Keratinocyte (primary cell): ENCODE measurements around the gene TINAG. TPM values are rescaled to one million over a fixed set of nuclear protein-coding genes. Genes with fewer than 3 reads are reported as not detected.
"Not testable (repeated sequence)": the region's sequence is repeated elsewhere in the genome, so short reads cannot be mapped to it uniquely, and the experiment has no call there.

ENCODE experiments used
- DNase-seq: peaks from one replicate; pipeline ENCODE4 v3.0.0-alpha.2; 2011; ENCODE audit warnings: low read depth, missing footprints, low spot score
- FAIRE-seq: peaks from 2 replicates; lab custom pipeline; 2011; peaks lifted over from hg19 to GRCh38; lab: Jason Lieb, UNC
- H2AFZ ChIP-seq: 2 replicates; pipeline ENCODE4 v1.6.0; 2012; ENCODE audit warnings: low read length, control low read depth, inconsistent platforms; ENCODE audit not compliant: control insufficient read depth
- H3K27ac ChIP-seq: 2 replicates; pipeline ENCODE4 v1.5.1; 2011; ENCODE audit warnings: low read length; ENCODE audit not compliant: control insufficient read depth, insufficient read depth
- H3K27me3 ChIP-seq: 3 replicates; pipeline ENCODE4 v1.6.0; 2011; ENCODE audit warnings: low read length; ENCODE audit not compliant: control insufficient read depth, insufficient read depth; ENCODE audit errors: extremely low read depth
- H3K36me3 ChIP-seq, 2 experiments: 2 replicates in 1 of 2; 3 replicates in 1 of 2; pipeline ENCODE4 v1.5.1; 2011; ENCODE audit warnings: low read length in 2 of 2, mild to moderate bottlenecking in 1 of 2; ENCODE audit not compliant: control insufficient read depth in 2 of 2, insufficient read depth in 2 of 2; ENCODE audit errors: extremely low read depth in 1 of 2
- H3K4me1 ChIP-seq: 3 replicates; pipeline ENCODE4 v1.5.1; 2011; ENCODE audit warnings: low read length; ENCODE audit not compliant: control insufficient read depth, insufficient read depth; ENCODE audit errors: extremely low read depth
- H3K4me2 ChIP-seq: 3 replicates; pipeline ENCODE4 v1.6.0; 2011; ENCODE audit warnings: low read depth, low read length; ENCODE audit not compliant: control insufficient read depth, insufficient read depth; ENCODE audit errors: extremely low read depth
- H3K4me3 ChIP-seq, 3 experiments: fragments of 200-600 bp in 1 of 3; sonication (generic) in 1 of 3; 2 replicates in 2 of 3; 3 replicates in 1 of 3; pipeline ENCODE4 v1.5.1; 2011 to 2016; ENCODE audit warnings: low read length in 3 of 3, mild to moderate bottlenecking in 3 of 3, control low read depth in 2 of 3, inconsistent platforms in 1 of 3, low read depth in 1 of 3, mixed read lengths in 1 of 3, mixed run types in 1 of 3, moderate library complexity in 1 of 3; ENCODE audit not compliant: control insufficient read depth in 2 of 3, insufficient read depth in 2 of 3; ENCODE audit errors: extremely low read depth in 1 of 3
- H3K79me2 ChIP-seq: 2 replicates; pipeline ENCODE4 v1.6.0; 2012; ENCODE audit warnings: low read length; ENCODE audit not compliant: control insufficient read depth, insufficient read depth
- H3K9ac ChIP-seq: 3 replicates; pipeline ENCODE4 v1.6.0; 2011; ENCODE audit warnings: low read length; ENCODE audit not compliant: control insufficient read depth, insufficient read depth; ENCODE audit errors: extremely low read depth
- H3K9me1 ChIP-seq: 3 replicates; pipeline ENCODE4 v1.6.0; 2011; ENCODE audit warnings: low read length; ENCODE audit not compliant: control insufficient read depth, insufficient read depth; ENCODE audit errors: extremely low read depth
- H3K9me3 ChIP-seq: 2 replicates; pipeline ENCODE4 v1.5.1; 2012; ENCODE audit warnings: low read depth, low read length; ENCODE audit not compliant: control insufficient read depth
- H4K20me1 ChIP-seq: 3 replicates; pipeline ENCODE4 v1.6.0; 2011; ENCODE audit warnings: low read length; ENCODE audit not compliant: control insufficient read depth, insufficient read depth; ENCODE audit errors: extremely low read depth
- CTCF ChIP-seq, 3 experiments: IDR thresholded peaks in 1 of 3; conservative IDR thresholded peaks in 1 of 3; optimal IDR thresholded peaks in 1 of 3; 2 replicates in 2 of 3; 3 replicates in 1 of 3; pipeline versions ENCODE3 to v1.5.1; 2011; ENCODE audit warnings: low read length in 3 of 3, mild to moderate bottlenecking in 3 of 3, moderate library complexity in 2 of 3, control low read depth in 1 of 3, inconsistent platforms in 1 of 3; ENCODE audit not compliant: insufficient read depth in 2 of 3; ENCODE audit errors: extremely low read depth in 1 of 3
- EZH2 ChIP-seq: IDR thresholded peaks from one replicate; pipeline ENCODE4 v1.6.1; 2012; ENCODE audit warnings: inconsistent platforms, mild to moderate bottlenecking, low read length, moderate library complexity
- dilution Hi-C: fragments of 300-500 bp; cut with MboI; formaldehyde crosslinking; loops from one replicate; pipeline ENCODE4 v1.7.0; 2020; ENCODE audit warnings: low sequenced_read_pairs; ENCODE audit not compliant: extremely low pct_ligation_motif_present
- polyA plus RNA-seq, 5 experiments: library from polyadenylated mRNA; depleted of rRNA in 3 of 5; stranded (reverse) in 3 of 5; stranded (forward) in 1 of 5; unstranded in 1 of 5; fragments of >200 nt; gene quantifications; 1 replicate in 1 of 5; 2 replicates in 3 of 5; 3 replicates in 1 of 5; pipeline versions ENCODE4 v1.2.1 to v1.2.3, GENCODE V29; 2011 to 2012; ENCODE audit warnings: missing spikeins in 2 of 5, low read depth in 1 of 5, low replicate concordance in 1 of 5

Gene TINAG
- polyA plus RNA-seq, 1 donor (not counting 4 experiments of a cell fraction or from before 2014, with no cell fraction given): not detected

GRCh38 chr6:54320871-54321270 is 12.6 kb downstream of the TINAG start:
- DNase-seq: no peak
- no peak for FAIRE-seq
- no peak overlapping the region for H3K27ac ChIP-seq
- no peak overlapping the region for H3K4me3 ChIP-seq
- no peaks in the 10 kb centered on the region for H3K9me3 ChIP-seq
- H3K4me2 ChIP-seq: no peak overlapping the region
- H3K36me3 ChIP-seq: no peaks in the 10 kb centered on the region
- dilution Hi-C loops: no loop called here
- no peak overlapping the region for H2AFZ ChIP-seq
- H3K79me2 ChIP-seq: no peaks in the 10 kb centered on the region
- no peaks in the 10 kb centered on the region for H4K20me1 ChIP-seq
- peaks cover 2% of the 10 kb centered on the region for H3K4me1 ChIP-seq
- H3K27me3 ChIP-seq: no peaks in the 10 kb centered on the region
- H3K9me1 ChIP-seq: no peaks in the 10 kb centered on the region
- H3K9ac ChIP-seq: no peak overlapping the region
- TF ChIP-seq CTCF (optimal IDR thresholded peaks at IDR 0.05 in 1 of 3, IDR thresholded peaks at IDR 0.05 in 1 of 3, conservative IDR thresholded peaks at IDR 0.05 in 1 of 3; ENCODE audit: extremely low read depth in 1 of 3, insufficient read depth in 2 of 3, low read length in 3 of 3) (no peak), EZH2 (no peak)

- H3K9me1 ChIP-seq: no peaks in the 10 kb centered on the region
- no peak for DNase-seq
- no peaks in the 10 kb centered on the region for H3K36me3 ChIP-seq
- H3K27me3 ChIP-seq: no peaks in the 10 kb centered on the region
- no peak for FAIRE-seq
- no peak overlapping the region for H3K4me2 ChIP-seq
- H3K9ac ChIP-seq: no peak overlapping the region
- no peaks in the 10 kb centered on the region for H3K79me2 ChIP-seq
- no peaks in the 10 kb centered on the region for H3K9me3 ChIP-seq
- no peaks in the 10 kb centered on the region for H3K4me1 ChIP-seq
- H2AFZ ChIP-seq: no peak overlapping the region
- no peak for TF ChIP-seq EZH2
- no peak overlapping the region for H3K4me3 ChIP-seq
- no peak overlapping the region for H3K27ac ChIP-seq
- no peaks in the 10 kb centered on the region for H4K20me1 ChIP-seq
- dilution Hi-C loops: no loop called here
Measured at GRCh38 chr6:54327631-54328030, 19.4 kb downstream of the TINAG start.

- H3K4me3 ChIP-seq, H3K79me2 ChIP-seq, H2AFZ ChIP-seq, H3K4me2 ChIP-seq, DNase-seq, H3K9me3 ChIP-seq, H3K9ac ChIP-seq, H3K27ac ChIP-seq, H3K9me1 ChIP-seq, H3K27me3 ChIP-seq, dilution Hi-C loops, FAIRE-seq, H3K36me3 ChIP-seq, H4K20me1 ChIP-seq: not testable (repeated sequence)
- peaks cover 17% of the 10 kb centered on the region for H3K4me1 ChIP-seq
Measured at GRCh38 chr6:54331571-54331970, 23.3 kb downstream of the TINAG start.
